ENCODE data around the gene COL1A1. TPM values are rescaled to one million over a fixed set of nuclear protein-coding genes. Genes with fewer than 3 reads are reported as not detected.

COL1A1 gene
- total RNA-seq, 1 experiment from 2014 or later = 104 TPM

GRCh38 chr17:50214976-50215760 lies 13.7 kb upstream of the COL1A1 start:
- Histone ChIP-seq H4K20me1 (ENCODE audit: control insufficient read depth, insufficient read depth, insufficient read length) (no peaks in the 10 kb centered on the region), H3K14ac (ENCODE audit: insufficient read depth, low read length) (no peak overlapping the region), H3K4me1 (ENCODE audit: insufficient read depth, low read length) (peaks cover 4% of the 10 kb centered on the region; the same call in 1 of the 2 replicates), H3K23me2 (ENCODE audit: insufficient read length, low read depth, low read length, poor library complexity, severe bottlenecking) (no peaks in the 10 kb centered on the region), H3K23ac (ENCODE audit: insufficient read length, low read depth, low read length) (no peak overlapping the region), H3K79me1 (ENCODE audit: insufficient read depth, low read depth, low read length, poor library complexity, severe bottlenecking) (no peaks in the 10 kb centered on the region), H2BK15ac (ENCODE audit: low read depth, low read length) (no peak overlapping the region), H4K91ac (ENCODE audit: insufficient read length, low read depth, low read length) (no peak overlapping the region), H2BK120ac (ENCODE audit: low read depth, low read length, poor library complexity, severe bottlenecking) (no peak overlapping the region), H3K27me3 (ENCODE audit: insufficient read depth, low read length) (no peaks in the 10 kb centered on the region), H2BK12ac (ENCODE audit: insufficient read length, low read depth, low read length) (no peak overlapping the region), H2BK5ac (ENCODE audit: insufficient read length, low read length) (no peak overlapping the region), H4K8ac (replicated peaks; ENCODE audit: insufficient read length, low read depth, low read length) (no peak overlapping the region), H2BK20ac (ENCODE audit: low read depth, low read length, poor library complexity, severe bottlenecking) (no peak overlapping the region), H2AFZ (ENCODE audit: low read length) (no peak overlapping the region), H3K18ac (ENCODE audit: insufficient read length, low read depth, low read length) (no peak overlapping the region), H3K79me2 (ENCODE audit: insufficient read depth, low read length) (no peaks in the 10 kb centered on the region), H3K9ac (ENCODE audit: extremely low read depth, insufficient read length, low read length) (no peak overlapping the region), H3K4ac (ENCODE audit: low read depth, low read length) (no peak overlapping the region), H3T11ph (ENCODE audit: low read length) (no peak overlapping the region), H3K27ac (ENCODE audit: insufficient read length, low read depth, low read length) (no peak overlapping the region), H3K56ac (ENCODE audit: insufficient read length, low read depth, low read length) (no peak overlapping the region), H3K9me3 (ENCODE audit: control insufficient read depth, low read depth, low read length) (no peaks in the 10 kb centered on the region), H2AK5ac (ENCODE audit: insufficient read length, low read length) (no peak overlapping the region), H4K5ac (ENCODE audit: insufficient read length, low read depth, low read length) (no peak overlapping the region), H3K4me2 (ENCODE audit: insufficient read depth, insufficient read length, low read length) (no peak overlapping the region)
- no CpG with 5 or more reads among the region's 8 CpGs for WGBS (ENCODE audit: extremely low coverage, insufficient read length, low lambda C conversion rate)
- TF ChIP-seq CTCF (conservative IDR thresholded peaks at IDR 0.05) = no peak
- Mint-ChIP-seq H3K9me3 (no peaks in the 10 kb centered on the region; a peak in 1 of 5 replicates), H3K4me3 (no peak overlapping the region), H3K27ac (peak overlapping the region in 1 of 3 experiments; percentile 13; a peak in 2 of 7 replicates), H3K4me1 (peaks cover 45 to 54% of the 10 kb centered on the region in 2 experiments), H3K27me3 (ENCODE audit: low read depth) (peaks cover 2% of the 10 kb centered on the region), H3K36me3 (ENCODE audit: insufficient read depth in 1 of 3, low read depth in 3 of 3) (no peaks in the 10 kb centered on the region)
- no peak for DNase-seq

Measured in H9 (cell line).